SKM-1 treated with dmso at 0.1 percent for 144 hours (cell line): Measurements from ENCODE around the gene RAPGEF5.

ENCODE experiments used
- DNase-seq: peaks from one replicate; lab custom pipeline; 2025; ENCODE audit not compliant: unreplicated experiment; lab: John Stamatoyannopoulos, UW

Gene RAPGEF5

DNA sequence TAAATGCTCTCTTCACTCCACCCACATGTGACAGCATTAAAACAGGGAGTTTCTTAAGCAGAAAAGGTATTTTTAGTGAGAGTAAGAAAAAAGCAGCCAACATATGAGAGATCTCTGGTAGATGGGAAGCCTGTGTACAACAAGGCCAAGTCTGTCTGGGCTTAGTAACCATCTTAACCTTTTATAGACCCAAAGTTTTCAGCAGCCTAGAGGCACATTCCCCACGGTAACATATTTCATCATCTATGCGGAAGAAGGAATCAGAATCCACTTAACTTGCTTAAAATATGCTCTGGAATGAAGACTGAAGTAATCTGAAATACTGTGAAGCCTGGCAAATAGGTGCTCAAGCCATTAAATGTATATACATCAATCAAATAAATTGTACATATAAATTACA is 127.8 kb downstream of the RAPGEF5 start:
- DNase-seq: no peak

DNA sequence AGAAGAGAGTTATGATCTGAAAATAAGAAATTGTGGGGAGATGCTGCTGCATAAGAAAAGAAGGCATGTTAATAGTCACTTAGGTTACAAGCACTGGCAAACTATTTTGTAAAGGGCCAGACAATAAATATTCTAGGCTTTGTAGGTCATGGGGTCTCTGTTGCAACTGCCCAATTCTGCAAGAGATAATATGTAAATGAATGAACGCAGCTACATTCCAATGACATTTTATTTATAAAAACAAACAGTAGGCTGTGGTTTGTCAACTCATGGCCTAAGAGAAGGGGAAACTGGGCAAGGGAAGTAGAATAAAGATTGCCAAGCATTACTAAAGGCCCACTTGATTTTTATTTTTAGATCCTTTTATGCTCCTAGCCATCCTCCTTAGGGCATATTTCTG is 133.1 kb downstream of the RAPGEF5 start:
- no peak for DNase-seq

DNA sequence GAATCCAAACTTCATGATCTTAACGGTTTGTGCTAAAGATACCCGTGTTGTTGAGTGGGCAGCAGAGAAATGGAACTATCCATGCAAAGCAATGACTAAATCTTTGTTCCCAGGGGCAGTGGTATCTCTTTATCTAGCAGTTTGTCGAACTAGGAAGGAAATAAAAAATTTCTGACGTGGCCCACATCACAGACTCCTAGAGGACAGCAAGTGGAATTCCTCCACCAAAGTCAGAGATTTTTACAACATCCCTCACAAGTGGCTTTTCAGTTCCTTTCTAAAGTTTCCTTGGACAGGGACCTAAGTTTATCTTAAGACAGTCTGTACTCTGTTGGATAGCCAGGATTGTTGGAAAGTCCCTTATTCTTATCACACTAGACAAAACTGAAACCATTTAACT is 136.0 kb downstream of the RAPGEF5 start:
- no peak for DNase-seq

DNA sequence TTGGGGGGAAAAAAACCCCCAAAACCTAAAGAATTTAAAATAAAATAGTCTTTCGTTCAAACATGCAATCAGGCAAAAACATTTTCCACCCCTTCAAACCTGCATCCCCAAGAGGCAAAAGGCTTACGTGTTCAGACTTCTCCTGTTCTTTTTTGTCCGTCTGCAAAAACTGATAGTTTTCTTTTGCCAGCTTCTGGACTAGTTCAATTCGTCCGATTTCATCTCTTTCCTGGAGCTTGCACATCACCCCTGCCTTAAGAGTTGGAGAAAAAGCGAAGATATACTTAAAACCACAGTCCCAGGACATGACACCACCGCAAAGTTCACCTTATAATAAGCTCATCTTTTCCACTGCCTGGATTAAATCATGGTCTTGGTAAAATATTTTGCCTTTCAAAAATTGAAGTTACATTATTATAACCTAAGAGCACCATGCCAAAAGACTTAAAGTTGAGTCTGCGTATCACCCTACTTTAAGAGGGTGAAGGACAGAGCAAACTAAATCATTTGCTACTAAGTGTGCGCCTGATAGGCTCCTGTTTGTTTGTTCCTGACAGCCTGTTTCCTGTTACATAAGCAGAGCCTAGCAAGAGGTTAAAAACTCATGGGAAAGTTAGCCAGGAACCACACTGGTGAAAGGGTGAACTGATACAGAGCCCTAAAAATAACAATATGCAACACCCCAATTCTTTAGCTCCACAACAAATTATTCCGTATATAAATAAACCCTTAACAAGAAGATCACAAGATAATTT is 137.0 kb downstream of the RAPGEF5 start:
- no peak for DNase-seq

DNA sequence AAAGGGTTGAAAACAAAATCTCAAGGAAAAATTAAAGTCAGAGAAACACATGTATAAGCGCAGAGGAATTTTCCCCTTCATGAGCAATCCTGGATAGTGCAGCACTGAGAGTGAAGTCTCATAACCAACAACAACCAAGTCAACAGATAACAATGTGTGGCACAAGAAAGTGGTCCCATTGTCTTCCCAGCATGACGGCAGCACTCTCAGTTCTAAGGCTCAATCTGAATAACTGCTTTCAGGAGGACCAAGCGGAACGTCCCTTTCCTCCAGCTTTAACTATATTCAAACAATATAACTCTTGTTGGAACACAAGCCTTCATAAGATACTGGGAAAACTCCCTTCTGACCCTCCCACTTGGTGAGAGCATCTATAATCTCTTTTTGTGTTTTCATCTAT is 137.9 kb downstream of the RAPGEF5 start:
- DNase-seq: no peak

DNA sequence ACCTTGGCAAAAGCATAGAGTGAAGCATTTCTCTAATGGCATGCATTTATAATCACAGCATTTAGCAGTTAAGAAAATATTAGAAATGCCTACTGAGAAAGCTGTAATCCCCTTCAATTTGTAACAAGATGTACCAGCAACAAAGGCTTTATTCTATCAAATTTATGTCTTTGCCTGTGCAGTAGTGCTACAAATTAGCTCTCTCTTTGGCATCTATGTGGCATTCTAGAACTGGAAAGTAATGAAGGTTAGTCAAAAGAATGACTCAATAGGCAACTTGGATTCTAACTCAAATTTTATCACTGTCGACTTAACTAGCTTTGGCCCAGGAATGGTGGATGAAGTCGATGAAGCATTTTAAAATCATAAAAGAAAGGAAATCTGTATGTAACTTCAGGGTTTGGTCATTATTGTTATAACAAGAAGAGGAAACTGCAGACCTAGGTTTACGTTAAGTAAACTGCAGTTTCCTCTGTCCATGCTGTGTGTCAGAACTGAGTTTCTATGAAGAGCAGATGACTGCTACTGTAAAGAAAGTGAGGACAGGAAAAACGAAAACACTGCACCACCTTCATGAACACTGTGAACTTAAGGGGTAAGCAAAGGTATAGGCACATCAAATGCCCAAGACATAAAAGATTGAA is 140.0 kb downstream of the RAPGEF5 start:
- DNase-seq: no peak

DNA sequence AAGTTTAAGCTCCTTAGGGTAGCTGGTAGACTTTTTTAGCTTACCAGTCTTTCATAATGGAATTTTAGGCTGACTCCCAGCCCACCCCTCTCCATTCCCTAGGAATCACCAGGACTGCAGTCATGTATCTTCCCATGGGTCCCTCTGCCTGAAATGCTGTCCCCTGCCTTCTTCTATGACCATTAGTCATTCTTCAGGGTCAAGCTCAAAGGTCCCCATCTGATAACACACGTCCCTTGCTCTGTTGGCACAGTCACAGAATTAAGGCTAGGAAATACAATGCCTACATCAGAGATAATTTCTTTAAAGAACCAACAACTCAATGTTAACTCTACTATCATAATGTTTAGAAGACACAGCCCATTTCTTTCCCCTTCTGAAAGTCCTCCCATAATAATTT is 140.6 kb downstream of the RAPGEF5 start:
- DNase-seq: no peak

DNA sequence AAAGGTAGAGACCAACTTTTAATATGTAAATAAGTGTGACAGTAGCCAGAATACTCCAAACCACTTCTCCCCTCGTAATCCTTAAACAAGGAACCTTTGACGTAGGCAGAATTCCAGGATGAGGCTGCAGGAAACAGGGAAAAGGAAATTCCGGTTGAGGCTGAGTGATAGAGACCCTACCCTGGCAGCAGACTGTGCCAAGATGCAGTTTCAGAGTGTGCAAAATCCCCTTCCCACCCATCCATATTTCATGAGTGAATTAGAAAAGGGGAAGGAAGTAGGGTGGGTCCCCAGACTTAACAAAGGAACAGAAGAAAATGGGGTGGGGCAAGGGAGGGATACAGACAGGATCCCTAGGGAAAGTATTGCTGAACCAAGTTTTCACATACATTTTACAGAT is 143.0 kb downstream of the RAPGEF5 start:
- DNase-seq: no peak

DNA sequence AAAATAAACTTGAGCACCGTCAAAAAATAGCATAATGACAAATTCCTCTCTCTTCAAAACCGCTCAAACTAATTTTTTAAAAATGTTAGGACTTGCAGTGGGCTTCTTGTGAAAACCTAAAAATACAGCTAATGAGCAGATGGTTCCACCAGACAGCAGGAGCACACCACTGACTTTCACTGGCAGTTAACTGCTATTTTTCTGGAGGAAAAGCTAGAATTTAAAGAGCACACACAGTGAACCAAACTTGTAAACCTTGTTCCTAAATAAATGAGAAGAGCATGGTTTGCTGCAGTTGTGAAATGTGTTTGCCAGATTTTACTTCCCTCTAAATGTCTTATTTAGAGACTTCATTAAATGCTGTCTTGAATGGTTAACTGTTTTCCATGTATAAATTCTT is 143.9 kb downstream of the RAPGEF5 start:
- DNase-seq: no peak

DNA sequence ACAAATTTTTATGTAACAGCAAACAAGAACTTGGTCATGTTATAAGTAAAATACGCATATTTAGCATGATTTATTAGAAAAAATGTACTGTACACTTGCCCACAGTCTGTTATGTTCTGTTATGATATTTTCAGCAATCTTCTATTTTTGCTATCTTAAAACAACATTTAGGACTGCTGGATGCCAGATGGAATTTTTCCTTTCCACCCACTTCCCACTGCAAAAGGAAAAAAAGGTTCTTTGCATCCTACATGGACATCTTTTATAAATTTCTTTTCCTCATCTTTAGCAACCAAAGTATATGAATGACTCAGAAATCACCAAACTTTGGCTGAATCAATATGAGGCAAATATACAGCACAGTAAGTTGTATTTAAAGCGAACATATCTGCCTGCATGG is 146.0 kb downstream of the RAPGEF5 start:
- DNase-seq: no peak

DNA sequence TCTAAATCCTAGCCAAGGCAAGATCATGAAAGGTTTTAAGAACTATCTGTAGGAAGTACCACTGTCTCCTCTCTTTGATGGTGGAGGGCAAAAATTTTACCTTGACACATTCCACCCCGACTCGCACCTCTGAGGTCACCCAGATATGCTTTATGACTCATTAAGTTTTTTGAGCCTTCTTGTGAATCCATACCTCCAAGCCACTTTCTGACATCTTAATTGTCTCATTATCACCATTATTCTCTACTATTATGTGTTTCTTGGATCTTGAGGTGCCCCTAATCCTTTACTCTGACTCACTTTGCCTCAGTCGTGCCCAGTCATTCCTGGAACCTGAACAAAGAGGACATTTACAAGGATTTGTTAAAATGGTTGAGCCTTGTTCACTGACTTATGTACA is 146.6 kb downstream of the RAPGEF5 start:
- no peak for DNase-seq

DNA sequence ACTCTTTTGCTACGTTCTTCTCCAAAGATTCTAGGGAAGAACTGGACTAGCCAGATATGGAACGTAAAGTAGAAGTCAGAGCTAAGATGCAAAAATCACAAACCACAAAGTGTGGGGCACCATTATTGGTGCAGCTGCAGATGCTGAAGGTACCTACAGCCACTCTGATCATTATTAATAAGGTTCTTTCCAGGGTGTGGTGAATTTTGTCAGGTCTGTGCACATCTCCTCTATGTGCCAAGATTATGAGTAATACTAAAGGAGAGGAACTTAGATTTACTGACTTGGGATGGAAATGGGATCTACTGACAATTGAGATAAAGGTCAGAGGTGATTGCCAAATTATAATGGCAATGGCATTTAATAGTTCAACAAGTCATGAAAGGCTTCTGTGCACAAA is 148.2 kb downstream of the RAPGEF5 start:
- no peak for DNase-seq

DNA sequence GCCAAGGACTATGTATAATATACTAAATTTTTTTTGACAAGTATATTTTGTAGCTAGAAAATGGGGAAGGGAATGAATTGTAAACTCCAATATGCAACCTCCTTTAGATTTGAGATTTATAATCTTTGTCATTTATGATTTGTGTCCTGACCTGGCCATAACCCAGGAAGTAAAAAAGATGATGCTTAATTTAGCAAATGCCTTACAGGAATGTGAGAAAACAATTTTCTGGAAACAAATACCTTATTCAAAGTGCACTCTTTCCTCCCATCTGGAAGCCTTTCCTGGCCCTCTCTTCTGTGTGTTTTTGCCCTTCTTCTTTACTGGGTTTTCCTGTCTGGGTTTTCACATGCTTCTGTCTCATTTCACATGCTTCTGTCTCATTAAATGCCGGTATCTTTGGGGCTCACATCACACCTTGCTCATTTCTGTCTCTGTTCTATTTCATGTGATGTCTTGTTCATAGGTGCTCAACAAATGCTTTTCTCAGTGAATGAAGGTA is 149.2 kb downstream of the RAPGEF5 start:
- DNase-seq: no peak

DNA sequence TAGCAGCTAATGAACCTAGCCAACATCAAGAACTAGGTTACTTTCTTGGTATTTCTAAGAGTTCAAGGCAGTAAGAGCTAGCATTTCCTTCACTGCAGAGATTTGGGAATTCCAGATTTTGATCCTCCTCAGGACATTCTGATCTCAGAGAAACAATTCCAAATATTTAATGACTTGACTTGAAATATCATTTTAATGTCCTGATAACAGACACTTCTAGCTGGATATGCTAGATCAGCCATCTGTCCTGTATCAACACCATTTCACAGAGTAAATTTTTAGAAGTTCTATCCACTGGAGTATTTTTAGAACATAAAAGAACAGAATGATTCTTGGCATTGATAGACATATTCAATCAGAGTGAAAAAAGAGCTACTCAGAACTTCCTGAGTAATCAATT is 151.3 kb downstream of the RAPGEF5 start:
- DNase-seq: no peak

DNA sequence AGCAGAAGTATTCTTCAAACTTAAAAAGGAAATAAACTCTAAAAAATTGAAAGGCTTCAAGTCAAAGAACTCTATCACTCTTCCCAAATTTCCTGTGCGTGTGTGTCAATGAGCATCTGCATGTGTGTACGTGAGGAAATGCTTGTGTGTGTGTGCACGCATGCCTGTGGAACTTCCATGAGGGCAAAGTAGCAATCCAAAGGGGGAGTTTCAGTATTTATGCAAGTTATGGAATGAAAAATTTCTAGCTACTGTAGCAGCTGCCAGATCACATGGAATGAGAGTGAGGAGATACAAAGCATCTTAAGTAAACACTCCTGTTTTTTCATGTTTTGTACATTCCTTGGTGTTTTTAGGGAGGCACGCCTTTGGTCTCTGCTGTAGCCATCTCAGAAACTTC is 152.6 kb downstream of the RAPGEF5 start:
- no peak for DNase-seq

DNA sequence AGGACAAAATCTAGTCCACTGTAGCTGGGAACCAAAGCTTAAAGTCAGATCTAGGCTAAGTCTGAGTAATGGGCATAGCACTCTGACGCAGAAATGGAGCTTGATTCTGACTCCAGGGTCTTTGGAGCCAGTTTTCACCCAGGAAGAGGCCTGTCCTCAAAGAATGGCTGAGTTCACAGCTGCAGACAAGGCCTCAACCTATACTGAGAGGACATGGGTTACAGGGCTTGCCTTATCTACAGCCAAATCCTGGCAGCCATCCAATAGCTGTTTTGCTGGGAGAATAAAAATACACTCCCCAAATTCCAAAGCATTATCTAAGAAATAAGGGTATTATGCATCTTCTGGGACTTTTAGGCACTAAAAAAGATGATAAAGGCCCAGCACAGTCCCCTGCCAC is 154.8 kb downstream of the RAPGEF5 start:
- no peak for DNase-seq

DNA sequence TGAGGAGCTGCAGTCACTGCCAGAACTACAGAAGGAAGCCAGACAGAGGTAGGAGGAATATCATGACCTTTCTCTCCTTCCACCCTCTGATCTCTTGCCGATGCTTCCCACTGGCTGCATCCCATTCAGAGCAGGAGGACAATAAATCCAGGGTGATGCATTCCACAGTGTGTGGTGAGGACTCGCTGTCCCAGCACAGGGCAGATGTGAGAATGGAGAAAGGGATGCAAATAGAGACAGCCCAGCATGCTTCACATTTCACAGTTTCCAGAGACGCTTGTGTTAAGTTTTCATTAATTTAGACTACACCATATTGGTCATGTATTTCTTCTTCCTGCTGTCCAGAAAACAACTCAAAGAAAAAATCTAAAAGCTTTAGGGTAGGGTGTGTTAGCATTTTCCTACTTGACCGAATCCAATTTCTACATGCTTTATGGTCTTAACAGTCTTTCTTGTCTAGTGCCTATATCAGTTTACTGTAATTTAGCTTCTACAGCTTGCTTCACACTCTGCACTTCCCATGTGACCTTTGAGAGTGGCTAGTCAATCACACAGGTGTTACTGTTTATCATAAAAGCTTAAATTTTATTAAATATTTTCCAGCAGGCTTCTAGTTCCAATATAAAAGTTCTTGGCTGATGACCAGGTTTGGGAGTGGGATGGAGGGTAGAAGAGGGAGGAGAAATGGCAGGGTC is 155.6 kb downstream of the RAPGEF5 start:
- no peak for DNase-seq

DNA sequence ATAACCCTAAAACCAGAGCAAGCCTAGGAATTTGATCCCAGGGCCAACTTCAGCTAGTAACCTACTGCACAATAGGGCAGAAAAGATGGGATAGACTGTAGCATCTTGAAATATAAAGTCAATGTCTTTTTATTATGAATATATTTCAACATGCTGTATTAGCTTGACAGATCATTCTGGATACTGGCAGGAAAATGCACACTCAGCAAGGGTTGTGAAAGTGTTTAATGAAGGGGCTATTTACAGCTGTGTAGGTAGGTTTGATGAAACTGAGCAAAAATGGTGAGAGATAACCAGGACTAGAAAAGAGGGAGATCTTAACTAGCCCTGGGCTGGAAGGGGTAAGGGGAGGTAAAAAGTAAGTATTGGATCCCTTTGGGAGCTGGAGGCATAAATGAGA is 156.2 kb downstream of the RAPGEF5 start:
- DNase-seq: no peak

DNA sequence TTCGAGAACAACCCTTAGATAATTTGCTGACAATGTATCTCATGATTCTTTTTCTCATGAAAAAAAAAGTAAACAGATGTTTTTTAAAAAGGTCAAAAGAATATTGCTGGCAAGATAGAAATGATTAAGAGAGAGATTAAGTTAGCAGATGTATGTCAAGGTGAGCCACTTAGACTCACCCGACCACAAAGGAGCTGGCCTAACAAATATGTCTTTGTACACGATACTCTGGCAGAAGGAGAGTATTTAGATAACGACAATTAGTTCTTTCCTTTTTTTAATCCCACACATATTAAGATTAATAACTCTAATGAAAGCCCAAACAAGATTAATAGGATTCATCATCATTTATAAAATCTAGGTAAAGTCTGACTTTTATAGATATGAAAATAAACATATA is 156.7 kb downstream of the RAPGEF5 start:
- no peak for DNase-seq

DNA sequence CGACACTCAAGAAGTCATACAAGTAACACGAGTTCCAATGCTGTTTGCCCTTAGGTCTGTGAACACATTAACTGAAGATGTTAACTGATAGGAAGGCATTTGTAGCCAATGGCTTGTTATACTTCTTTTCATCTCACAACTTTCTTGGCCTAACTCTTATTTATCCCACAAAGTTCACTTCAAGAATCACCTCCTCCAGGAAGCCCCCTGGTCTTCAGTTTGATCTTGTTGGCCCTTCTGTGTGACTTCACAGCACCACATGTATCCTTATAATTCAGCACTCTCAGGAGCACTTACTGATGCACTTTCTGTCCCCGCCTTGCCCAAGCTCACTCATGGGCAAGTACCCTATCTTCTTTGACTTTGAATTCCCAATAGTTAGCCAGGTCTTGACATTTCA is 159.6 kb downstream of the RAPGEF5 start:
- no peak for DNase-seq

DNA sequence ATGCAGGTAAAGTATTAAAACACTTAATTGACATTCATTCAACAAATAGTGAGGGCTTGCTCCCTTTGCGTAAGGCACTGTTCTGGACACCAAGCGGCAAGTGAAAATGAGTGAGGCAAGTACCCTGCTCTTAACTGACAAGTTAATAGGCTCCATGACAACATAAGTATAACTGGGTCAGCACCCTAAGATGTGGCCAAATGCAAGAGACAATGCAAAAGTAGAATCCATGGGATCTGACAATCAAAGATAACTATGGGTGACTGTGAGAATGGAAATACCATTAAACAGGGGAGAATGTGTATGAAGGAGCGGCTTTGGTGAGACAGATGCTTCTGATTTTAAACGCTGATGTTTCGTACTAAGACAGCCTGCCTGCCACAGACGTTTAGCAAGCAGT is 160.5 kb downstream of the RAPGEF5 start:
- no peak for DNase-seq
